Measurements from ENCODE around the gene TUBB6. TPM values are rescaled to one million over a fixed set of nuclear protein-coding genes. Genes with fewer than 3 reads are reported as not detected.

Gene TUBB6
- total and polyA plus RNA-seq, 2 of the 8 experiments (the other 6 are each of a cell fraction or from before 2014, with no cell fraction given), result 126 to 223 TPM

DNA sequence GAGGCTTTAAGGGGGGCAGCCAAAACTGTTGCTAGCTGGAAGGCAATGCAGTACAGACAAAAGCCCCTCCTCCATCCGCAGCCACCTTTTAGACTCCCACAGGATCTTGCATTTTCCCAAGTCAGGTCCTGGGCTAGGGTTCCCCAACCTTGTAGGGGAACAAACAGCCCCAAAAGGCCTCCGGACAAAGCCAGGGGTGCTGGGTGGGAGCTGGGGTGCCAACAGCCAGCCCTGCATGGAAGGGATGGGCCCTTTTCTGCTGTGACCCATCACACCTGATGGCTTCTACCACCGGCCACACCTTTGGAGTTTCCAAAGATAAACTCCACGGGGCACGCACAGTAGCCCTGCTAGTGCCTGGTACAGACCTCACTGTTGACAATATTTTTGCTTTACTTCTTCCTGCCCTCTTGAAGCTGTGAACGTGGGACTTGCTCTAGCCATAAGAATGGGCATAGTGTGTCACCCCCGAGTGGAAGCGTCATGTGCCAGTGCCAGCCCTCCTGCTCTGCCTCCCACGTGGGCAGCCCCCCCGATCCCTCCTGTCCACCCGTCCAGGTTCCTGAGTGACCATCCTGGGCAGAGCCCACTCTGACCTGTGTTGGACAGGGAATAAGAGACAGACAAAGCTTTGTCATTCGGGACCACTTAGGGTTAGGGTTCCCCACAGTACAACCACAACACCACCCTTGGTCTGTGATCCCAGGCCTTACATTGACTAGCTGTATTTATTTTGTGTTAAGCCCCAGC, 18.8 kb downstream of the TUBB6 start:
- ChIA-PET POLR2A (ENCODE audit: partially characterized antibody) (interaction anchor here (1.2 to 2.9 kb wide), 7 partner anchors 9 to 50 kb away, joined by 3 to 13 read pairs (median 8); partner anchors contain the start of gene AFG3L2), CTCF (ENCODE audit: partially characterized antibody) (interaction anchor here (0.6 to 6.2 kb wide), 25 partner anchors 9 to 334 kb away, joined by 3 to 96 read pairs (median 5); partner anchors contain the start of gene SPIRE1)
- peaks cover 6 to 12% of the 10 kb centered on the region in 2 experiments for H4K20me1 ChIP-seq (replicated peaks in 1 of 2; ENCODE audit: control insufficient read depth in 1 of 2, insufficient read depth in 2 of 2, low read length in 2 of 2)
- TF ChIP-seq POLR2A (IDR thresholded peaks at IDR 0.05; ENCODE audit: control extremely low read depth in 1 of 2, low read depth in 2 of 2, low read length in 2 of 2), result 0 out of 3 replicates have a peak, but pooled peaks of 1 of the 2 experiments have one; percentile 10
- TF ChIP-seq CBX5 (IDR thresholded peaks at IDR 0.05; ENCODE audit: low read depth, low read length), result no peak
- no peak overlapping the region for H2AK5ac ChIP-seq (ENCODE audit: low read depth, low read length)
- H3K14ac ChIP-seq (ENCODE audit: insufficient read length), result no peak overlapping the region
- H4K8ac ChIP-seq (ENCODE audit: extremely low read depth, insufficient read depth, low read length), result no peak overlapping the region
- H3K23me2 ChIP-seq (ENCODE audit: low read depth, low read length), result no peaks in the 10 kb centered on the region
- H2BK20ac ChIP-seq (ENCODE audit: low read length), result no peak overlapping the region
- no peak overlapping the region for H3K4ac ChIP-seq (replicated peaks; ENCODE audit: insufficient read length, low read depth, low read length)
- H3K4me3 ChIP-seq (ENCODE audit: extremely low read depth in 1 of 4, insufficient read depth in 2 of 4, low read depth in 3 of 4, low read length in 4 of 4), result no peak overlapping the region
- H2BK120ac ChIP-seq (replicated peaks; ENCODE audit: low read depth, low read length), result no peak overlapping the region
- no peak overlapping the region for H2BK5ac ChIP-seq (ENCODE audit: low read depth, low read length)
- no peak overlapping the region for H4K91ac ChIP-seq (replicated peaks; ENCODE audit: insufficient read length, low read length)
- no peak overlapping the region for H2BK12ac ChIP-seq (ENCODE audit: low read depth, low read length)
- 94% methylated on average over 12 of the region's 12 CpGs; no CpG with 5 or more reads in 1 of the 2 experiments for WGBS, 2 experiments (ENCODE audit: extremely low coverage in 1 of 2, insufficient coverage in 1 of 2, insufficient read length in 1 of 2, insufficient replicate concordance in 2 of 2, low coverage in 1 of 2, low lambda C conversion rate in 2 of 2, missing lambda C conversion rate in 1 of 2)
- no peaks in the 10 kb centered on the region for H3K79me2 ChIP-seq (ENCODE audit: control insufficient read depth in 1 of 2, insufficient read depth in 2 of 2, low read length in 2 of 2)
- H3K56ac ChIP-seq (replicated peaks; ENCODE audit: insufficient read length, low read depth, low read length), result no peak overlapping the region
- no peaks in the 10 kb centered on the region for H3K27me3 ChIP-seq (replicated peaks in 1 of 4; ENCODE audit: control insufficient read depth in 3 of 4, extremely low read depth in 1 of 4, insufficient read depth in 3 of 4, low read length in 3 of 4)
- H3K23ac ChIP-seq (ENCODE audit: insufficient read length), result no peak overlapping the region
- no peak overlapping the region for H4K5ac ChIP-seq (ENCODE audit: insufficient read length, low read depth, low read length)
- H3K27ac ChIP-seq (ENCODE audit: low read depth, low read length), result no peak overlapping the region
- H3K36me3 ChIP-seq (ENCODE audit: control insufficient read depth in 2 of 4, insufficient read depth in 4 of 4, low read length in 3 of 4), result peaks cover 2 to 31% (median 26%) of the 10 kb centered on the region in 4 experiments; a peak in 6 of 8 replicates
- FAIRE-seq (no peak), DNase-seq (ENCODE audit: low read depth in 1 of 2, low spot score in 2 of 2) (no peak)
- no peak overlapping the region for H3K18ac ChIP-seq (ENCODE audit: extremely low read depth, low read length)
- H3K79me1 ChIP-seq (ENCODE audit: low read depth, low read length), result 0 out of 2 replicates have a peak, but pooled peaks cover 2% of the 10 kb centered on the region
- no peak overlapping the region for H3K4me2 ChIP-seq (ENCODE audit: insufficient read depth in 1 of 2, low read depth in 2 of 2, low read length in 2 of 2)
- peaks cover 0 to 4% (median 2%) of the 10 kb centered on the region in 4 experiments; a peak in 2 of 7 replicates for H3K4me1 ChIP-seq (replicated peaks in 1 of 4; ENCODE audit: control insufficient read depth in 3 of 4, insufficient read depth in 4 of 4, low read length in 3 of 4)
- H3K9ac ChIP-seq (replicated peaks in 1 of 4; ENCODE audit: extremely low read depth in 1 of 4, low read depth in 3 of 4, low read length in 3 of 4), result no peak overlapping the region
- H2BK15ac ChIP-seq (ENCODE audit: low read length), result no peak overlapping the region
- no peak overlapping the region for H2AFZ ChIP-seq (ENCODE audit: low read length)
- H3K9me3 ChIP-seq (ENCODE audit: insufficient read depth in 2 of 2, low read depth in 1 of 2, low read length in 1 of 2), result no peaks in the 10 kb centered on the region

Measured in H1 (cell line).